ENCODE data around the gene TESMIN. TPM values are rescaled to one million over a fixed set of nuclear protein-coding genes. Genes with fewer than 3 reads are reported as not detected.

Gene TESMIN
- total RNA-seq, 2 experiments from 2014 or later = 3.4 to 4.9 TPM

DNA sequence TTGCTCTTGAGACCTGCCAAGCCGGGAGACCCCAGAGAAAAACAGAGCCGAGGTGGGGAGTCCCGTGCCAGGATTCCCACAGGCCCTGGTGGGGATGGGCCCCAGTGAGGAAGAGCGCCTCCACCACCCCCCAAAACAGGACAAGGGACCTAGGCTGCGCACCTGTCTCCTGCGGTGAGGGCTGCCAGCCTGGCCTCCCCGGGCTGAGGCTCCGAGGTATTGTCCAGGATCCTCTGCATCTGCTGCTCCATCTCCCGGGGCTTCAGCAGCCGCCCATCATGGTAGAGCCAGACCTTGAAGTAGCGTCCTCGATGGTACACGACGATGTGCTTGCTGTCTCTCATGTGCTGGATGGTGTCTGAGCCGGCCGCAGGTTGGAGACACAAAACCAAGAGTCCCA lies 33.3 kb upstream of the TESMIN start:
- intact Hi-C loops (cut with micrococcal nuclease) = no loop called here
- CTCF ChIA-PET = no interaction called here
- Mint-ChIP-seq H3K36me3 (ENCODE audit: low read depth) (peaks cover 8% of the 10 kb centered on the region), H3K4me3 (no peak overlapping the region), H3K9me3 (no peaks in the 10 kb centered on the region), H3K4me1 (ENCODE audit: low read depth) (no peaks in the 10 kb centered on the region), H3K27ac (no peak overlapping the region), H3K27me3 (no peaks in the 10 kb centered on the region)
- POLR2A ChIA-PET = no interaction called here
- ATAC-seq = no peak
- TF ChIP-seq, protein P1, sequence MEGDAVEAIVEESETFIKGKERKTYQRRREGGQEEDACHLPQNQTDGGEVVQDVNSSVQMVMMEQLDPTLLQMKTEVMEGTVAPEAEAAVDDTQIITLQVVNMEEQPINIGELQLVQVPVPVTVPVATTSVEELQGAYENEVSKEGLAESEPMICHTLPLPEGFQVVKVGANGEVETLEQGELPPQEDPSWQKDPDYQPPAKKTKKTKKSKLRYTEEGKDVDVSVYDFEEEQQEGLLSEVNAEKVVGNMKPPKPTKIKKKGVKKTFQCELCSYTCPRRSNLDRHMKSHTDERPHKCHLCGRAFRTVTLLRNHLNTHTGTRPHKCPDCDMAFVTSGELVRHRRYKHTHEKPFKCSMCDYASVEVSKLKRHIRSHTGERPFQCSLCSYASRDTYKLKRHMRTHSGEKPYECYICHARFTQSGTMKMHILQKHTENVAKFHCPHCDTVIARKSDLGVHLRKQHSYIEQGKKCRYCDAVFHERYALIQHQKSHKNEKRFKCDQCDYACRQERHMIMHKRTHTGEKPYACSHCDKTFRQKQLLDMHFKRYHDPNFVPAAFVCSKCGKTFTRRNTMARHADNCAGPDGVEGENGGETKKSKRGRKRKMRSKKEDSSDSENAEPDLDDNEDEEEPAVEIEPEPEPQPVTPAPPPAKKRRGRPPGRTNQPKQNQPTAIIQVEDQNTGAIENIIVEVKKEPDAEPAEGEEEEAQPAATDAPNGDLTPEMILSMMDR (IDR thresholded peaks at IDR 0.05) = no peak
- DNase-seq = no peak

DNA sequence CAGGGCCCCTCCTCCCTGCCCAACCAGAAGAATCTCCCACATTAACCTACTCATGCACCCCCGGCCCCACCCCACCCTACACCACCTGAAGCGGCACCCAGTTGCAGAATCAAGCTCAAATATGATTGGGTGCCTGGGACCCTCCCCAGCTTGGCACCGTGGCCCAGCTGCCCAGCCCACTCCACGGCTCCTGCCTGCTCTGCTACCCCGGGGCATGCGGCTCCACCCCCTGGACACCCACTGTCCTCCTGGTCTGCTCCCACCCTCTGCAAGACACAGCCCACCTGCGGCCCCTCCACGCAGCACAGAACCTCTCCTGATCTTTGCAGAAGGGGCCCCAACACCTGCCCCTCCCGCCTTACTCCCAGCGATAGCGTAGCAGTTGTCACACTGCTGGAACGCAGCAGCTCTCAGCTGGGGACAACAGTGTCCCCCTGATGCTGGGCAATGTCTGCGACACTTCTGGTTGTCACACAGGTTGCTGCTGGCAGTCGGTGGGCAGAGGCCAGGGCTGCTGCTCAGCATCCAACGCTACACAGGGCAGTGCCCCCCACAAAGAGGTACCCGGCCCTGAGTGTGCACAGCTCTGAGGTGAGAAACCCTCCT lies 32.0 kb upstream of the TESMIN start:
- Mint-ChIP-seq H3K27ac (no peak overlapping the region), H3K4me3 (no peak overlapping the region), H3K4me1 (ENCODE audit: low read depth) (no peaks in the 10 kb centered on the region), H3K27me3 (no peaks in the 10 kb centered on the region), H3K36me3 (ENCODE audit: low read depth) (peaks cover 11% of the 10 kb centered on the region), H3K9me3 (no peaks in the 10 kb centered on the region)
- DNase-seq = no peak
- TF ChIP-seq, protein P1 (IDR thresholded peaks at IDR 0.05) = no peak
- intact Hi-C loops (cut with micrococcal nuclease) = no loop called here
- no peak for ATAC-seq
- ChIA-PET CTCF (interaction anchor here (0.8 kb wide), 1 partner anchor 12 kb away, joined by 3 read pairs; no protein-coding TSS in a partner anchor), POLR2A (no interaction called here)

DNA sequence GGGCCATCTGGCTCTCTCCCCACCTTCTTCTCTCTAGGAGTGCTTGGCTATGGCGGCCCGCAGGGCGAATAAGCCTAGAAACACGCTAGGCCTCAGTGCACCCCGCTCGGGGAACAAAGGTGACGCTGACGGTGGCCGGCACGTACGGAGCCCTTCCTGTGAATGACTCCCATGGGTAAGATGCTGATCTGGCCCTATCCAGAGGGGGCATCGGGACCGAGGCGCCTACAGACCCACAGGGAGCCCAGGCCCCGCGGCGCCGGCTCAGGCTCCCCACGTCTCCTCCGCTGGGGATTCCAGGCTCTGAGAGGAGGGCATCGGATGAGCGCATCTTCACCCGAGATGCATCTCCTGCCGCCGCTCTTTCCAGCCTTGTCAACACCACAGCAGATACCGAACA lies 31.4 kb upstream of the TESMIN start:
- intact Hi-C loops (cut with micrococcal nuclease) = no loop called here
- TF ChIP-seq, protein P1 (IDR thresholded peaks at IDR 0.05) = no peak
- H3K4me1 Mint-ChIP-seq (ENCODE audit: low read depth) = no peaks in the 10 kb centered on the region
- H3K27me3 Mint-ChIP-seq = no peaks in the 10 kb centered on the region
- H3K4me3 Mint-ChIP-seq = no peak overlapping the region
- no peak for ATAC-seq
- ChIA-PET CTCF (no interaction called here), POLR2A (no interaction called here)
- H3K27ac Mint-ChIP-seq = no peak overlapping the region
- no peak for DNase-seq
- H3K9me3 Mint-ChIP-seq = no peaks in the 10 kb centered on the region
- H3K36me3 Mint-ChIP-seq (ENCODE audit: low read depth) = peaks cover 15% of the 10 kb centered on the region

DNA sequence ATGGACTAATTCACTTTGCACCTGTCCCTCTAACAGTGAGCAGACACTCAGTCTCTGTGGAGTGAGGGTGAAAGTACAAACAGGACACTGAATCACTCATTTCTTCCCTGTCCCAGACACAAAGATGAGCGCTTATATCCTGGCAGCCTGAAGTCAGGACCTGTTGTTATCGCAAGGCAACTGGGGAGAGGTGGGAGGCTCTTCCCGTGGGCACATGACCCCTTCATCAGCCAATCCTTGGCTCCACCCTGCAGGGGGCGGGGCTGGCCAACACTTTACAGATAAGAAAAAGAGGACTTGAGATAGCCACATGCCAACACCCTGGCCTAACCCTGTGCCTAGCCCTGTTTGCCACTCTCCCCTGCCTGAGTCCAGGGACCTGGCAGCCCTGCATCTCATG lies 29.5 kb upstream of the TESMIN start:
- ChIA-PET POLR2A (no interaction called here), CTCF (no interaction called here)
- Mint-ChIP-seq H3K36me3 (ENCODE audit: low read depth) (peaks cover 19% of the 10 kb centered on the region), H3K4me1 (ENCODE audit: low read depth) (peaks cover 4% of the 10 kb centered on the region), H3K4me3 (no peak overlapping the region), H3K27ac (no peak overlapping the region), H3K27me3 (no peaks in the 10 kb centered on the region), H3K9me3 (no peaks in the 10 kb centered on the region)
- ATAC-seq = no peak
- intact Hi-C loops (cut with micrococcal nuclease) = no loop called here
- DNase-seq = peak; percentile 40
- TF ChIP-seq, protein P1 (IDR thresholded peaks at IDR 0.05) = no peak

DNA sequence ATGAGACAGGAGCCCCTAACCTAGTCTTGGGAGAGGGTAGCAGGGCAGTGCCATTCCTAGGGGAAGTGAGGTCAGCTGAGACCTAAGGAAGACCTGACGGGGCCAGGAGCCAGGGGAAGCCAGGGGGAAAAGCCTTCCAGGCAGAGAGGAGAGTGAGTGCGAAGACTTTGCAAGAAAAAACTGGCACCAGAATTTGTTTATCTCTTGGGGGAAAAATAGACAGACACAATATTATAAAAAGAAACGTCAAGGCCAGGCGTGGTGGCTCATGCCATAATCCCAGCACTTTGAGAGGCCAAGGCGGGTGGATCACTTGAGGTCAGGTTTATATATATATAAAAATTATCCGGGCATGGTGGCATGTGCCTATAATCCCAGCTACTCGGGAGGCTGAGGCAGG lies 26.9 kb upstream of the TESMIN start:
- ChIA-PET POLR2A (no interaction called here), CTCF (no interaction called here)
- no peak for DNase-seq
- ATAC-seq = no peak
- Mint-ChIP-seq H3K4me1 (ENCODE audit: low read depth) (peaks cover 4% of the 10 kb centered on the region), H3K27ac (no peak overlapping the region), H3K36me3 (ENCODE audit: low read depth) (peaks cover 23% of the 10 kb centered on the region), H3K27me3 (no peaks in the 10 kb centered on the region), H3K4me3 (no peak overlapping the region), H3K9me3 (no peaks in the 10 kb centered on the region)
- TF ChIP-seq, protein P1 (IDR thresholded peaks at IDR 0.05) = no peak
- intact Hi-C loops (cut with micrococcal nuclease) = no loop called here
